SK-N-SH (cell line): ENCODE data around the gene POU6F2. TPM values are rescaled to one million over a fixed set of nuclear protein-coding genes. Genes with fewer than 3 reads are reported as not detected.

Experiments used
- CTCF ChIA-PET: fragments of 300-600, 350-600 bp; formaldehyde crosslinking; extraction: SDS; loops from one replicate; lab custom pipeline; 2021; lab: Yijun Ruan, JAX
- POLR2A ChIA-PET: fragments of 350-600 bp; sonication (Branson Sonifier 250); formaldehyde crosslinking; extraction: SDS; loops from one replicate; lab custom pipeline; 2020; ENCODE audit warnings: antibody characterized with exemption, inconsistent platforms; lab: Yijun Ruan, JAX
- DNase-seq: peaks from one replicate; pipeline ENCODE4 v3.0.0; 2012
- H2AFZ ChIP-seq: fragments of 200-600 bp; sonication (generic); 2 replicates; pipeline ENCODE4 v1.8.1; 2016; ENCODE audit warnings: antibody characterized with exemption, mild to moderate bottlenecking, low read depth
- H3F3A ChIP-seq: fragments of 200-600 bp; sonication (generic); replicated peaks from 2 replicates; pipeline ENCODE3; 2016; ENCODE audit warnings: antibody characterized with exemption, mild to moderate bottlenecking; ENCODE audit not compliant: insufficient read depth
- H3K27ac ChIP-seq, 2 experiments: fragments of 200-500 bp in 1 of 2; fragments of 200-600 bp in 1 of 2; sonication (Bioruptor generic) in 1 of 2; sonication (generic), shearing (Covaris generic) in 1 of 2; 2 replicates each; pipeline versions ENCODE4 v1.5.1 to v1.6.1; 2014 to 2016; ENCODE audit warnings: low read depth in 2 of 2, inconsistent platforms in 1 of 2, low read length in 1 of 2, mild to moderate bottlenecking in 1 of 2, mixed read lengths in 1 of 2
- H3K27me3 ChIP-seq: fragments of 200-600 bp; sonication (generic), shearing (Covaris generic); 2 replicates; pipeline ENCODE4 v1.6.1; 2016; ENCODE audit warnings: mixed run types; ENCODE audit not compliant: insufficient read depth
- H3K36me3 ChIP-seq, 2 experiments: fragments of 200-500 bp in 1 of 2; fragments of 200-600 bp in 1 of 2; sonication (Bioruptor generic) in 1 of 2; sonication (generic) in 1 of 2; replicated peaks in 1 of 2; 2 replicates each; pipeline versions ENCODE3 to v1.5.1; 2014 to 2016; ENCODE audit warnings: low read length in 1 of 2, mild to moderate bottlenecking in 1 of 2; ENCODE audit not compliant: insufficient read depth in 2 of 2, control insufficient read depth in 1 of 2
- H3K4me1 ChIP-seq, 2 experiments: fragments of 200-500 bp in 1 of 2; fragments of 200-600 bp in 1 of 2; sonication (Bioruptor generic) in 1 of 2; sonication (generic), shearing (Covaris generic) in 1 of 2; 2 replicates each; pipeline versions ENCODE4 v1.5.1 to v1.6.1; 2014 to 2016; ENCODE audit warnings: low read depth in 1 of 2, low read length in 1 of 2, mixed run types in 1 of 2; ENCODE audit not compliant: insufficient read depth in 2 of 2, control insufficient read depth in 1 of 2
- H3K4me2 ChIP-seq: fragments of 200-600 bp; sonication (generic), shearing (Covaris generic); 2 replicates; pipeline ENCODE4 v1.6.1; 2017; ENCODE audit warnings: mixed run types
- H3K4me3 ChIP-seq, 2 experiments: fragments of 200-500 bp in 1 of 2; fragments of 200-600 bp in 1 of 2; sonication (Bioruptor generic) in 1 of 2; sonication (generic), shearing (Covaris generic) in 1 of 2; 2 replicates each; pipeline versions ENCODE4 v1.5.1 to v1.8.1; 2014 to 2016; ENCODE audit warnings: low read depth in 2 of 2, inconsistent platforms in 1 of 2, low read length in 1 of 2, mild to moderate bottlenecking in 1 of 2, mixed read lengths in 1 of 2, moderate library complexity in 1 of 2
- H3K79me2 ChIP-seq: fragments of 200-600 bp; sonication (generic); 2 replicates; pipeline ENCODE4 v1.8.1; 2017; ENCODE audit warnings: mild to moderate bottlenecking; ENCODE audit not compliant: insufficient read depth
- H3K9ac ChIP-seq: fragments of 200-600 bp; sonication (generic); 2 replicates; pipeline ENCODE4 v1.6.1; 2017; ENCODE audit warnings: mixed run types
- H3K9me2 ChIP-seq: fragments of 200-600 bp; sonication (generic); 2 replicates; pipeline ENCODE4 v1.6.1; 2017; ENCODE audit warnings: mixed run types
- H3K9me3 ChIP-seq: fragments of 200-600 bp; sonication (generic); 2 replicates; pipeline ENCODE4 v1.6.1; 2017; ENCODE audit warnings: mixed run types, mild to moderate bottlenecking, moderate library complexity
- H4K20me1 ChIP-seq: fragments of 200-600 bp; sonication (generic); 2 replicates; pipeline ENCODE4 v1.6.1; 2017; ENCODE audit warnings: mild to moderate bottlenecking, mixed run types; ENCODE audit not compliant: insufficient read depth
- CHD2 ChIP-seq: fragments of 150-350 bp; IDR thresholded peaks from 2 replicates; pipeline ENCODE4 v1.6.1; 2018; ENCODE audit warnings: low read length; ENCODE audit not compliant: partially characterized antibody
- CTCF ChIP-seq: fragments of 200-600 bp; sonication (generic); IDR thresholded peaks from 2 replicates; pipeline ENCODE4 v1.6.1; 2017; ENCODE audit warnings: antibody characterized with exemption, mild to moderate bottlenecking, moderate library complexity
- ELF1 ChIP-seq: IDR thresholded peaks from 2 replicates; pipeline ENCODE4 v1.4.0; 2012
- EZH2phosphoT487 ChIP-seq: fragments of 200-600 bp; sonication (generic); IDR thresholded peaks from 2 replicates; pipeline ENCODE4 v1.6.1; 2017; ENCODE audit warnings: low read depth, mixed run types, mild to moderate bottlenecking, antibody characterized with exemption, moderate library complexity, borderline replicate concordance
- FOSL2 ChIP-seq: IDR thresholded peaks from 2 replicates; pipeline ENCODE4 v1.4.0; 2012; ENCODE audit warnings: low read depth, mild to moderate bottlenecking, moderate library complexity, borderline replicate concordance
- FOXJ3 ChIP-seq: sonication (generic); formaldehyde crosslinking; IDR thresholded peaks from 2 replicates; pipeline ENCODE4 v1.5.1; 2020; ENCODE audit warnings: mild to moderate bottlenecking, missing genetic modification reagents
- GATA2 ChIP-seq: sonication (generic); formaldehyde crosslinking; IDR thresholded peaks from 2 replicates; pipeline ENCODE4 v1.5.0; 2020; ENCODE audit warnings: mild to moderate bottlenecking, missing genetic modification reagents
- JUND ChIP-seq: IDR thresholded peaks from 2 replicates; pipeline ENCODE4 v1.4.0; 2012
- POLR2AphosphoS5 ChIP-seq: IDR thresholded peaks from 2 replicates; pipeline ENCODE4 v1.6.1; 2012; ENCODE audit warnings: low read depth, low read length
- RAD21 ChIP-seq: IDR thresholded peaks from 2 replicates; pipeline ENCODE4 v1.6.1; 2012; ENCODE audit warnings: mild to moderate bottlenecking, low read length
- RXRA ChIP-seq: IDR thresholded peaks from 2 replicates; pipeline ENCODE4 v1.4.0; 2012; ENCODE audit warnings: low read depth, mild to moderate bottlenecking, borderline replicate concordance
- SMC3 ChIP-seq: IDR thresholded peaks from 2 replicates; pipeline ENCODE4 v1.6.1; 2012; ENCODE audit warnings: low read depth, low read length, improper control_type of control experiment
- TAF1 ChIP-seq: IDR thresholded peaks from 2 replicates; pipeline ENCODE4 v1.6.1; 2012; ENCODE audit warnings: low read depth, mild to moderate bottlenecking, low read length, moderate library complexity, borderline replicate concordance
- YY1 ChIP-seq: IDR thresholded peaks from 2 replicates; pipeline ENCODE4 v1.4.0; 2012; ENCODE audit warnings: low read depth, mild to moderate bottlenecking
- WGBS: methylation state at CpG from one replicate; pipeline ENCODE4 v1.1.6; 2017; ENCODE audit warnings: low lambda C conversion rate; 5-methylcytosine and 5-hydroxymethylcytosine counted together
- polyA plus RNA-seq, 3 experiments: library from polyadenylated mRNA; depleted of rRNA; stranded (reverse); fragments of >200 nt; gene quantifications; 2 replicates each; pipeline ENCODE4 v1.2.3, GENCODE V29; 2012
- TF ChIP-seq, protein P1 (sequence below): fragments of 150-350 bp; IDR thresholded peaks from 2 replicates; pipeline ENCODE4 v1.6.1; 2016; ENCODE audit warnings: mild to moderate bottlenecking, low read depth, low read length
- TF ChIP-seq, protein P2 (sequence below): IDR thresholded peaks from 2 replicates; pipeline ENCODE4 v1.4.0; 2012; ENCODE audit warnings: low read depth, borderline replicate concordance

POU6F2 gene
- polyA plus RNA-seq, 1 of the 3 experiments (the other 2 are of a cell fraction): under 0.01 TPM

- 40% methylated on average over 2 of the region's 2 CpGs for WGBS
These were observed 490.6 kb downstream of the POU6F2 start for GRCh38 chr7:39468261-39468660.

DNA sequence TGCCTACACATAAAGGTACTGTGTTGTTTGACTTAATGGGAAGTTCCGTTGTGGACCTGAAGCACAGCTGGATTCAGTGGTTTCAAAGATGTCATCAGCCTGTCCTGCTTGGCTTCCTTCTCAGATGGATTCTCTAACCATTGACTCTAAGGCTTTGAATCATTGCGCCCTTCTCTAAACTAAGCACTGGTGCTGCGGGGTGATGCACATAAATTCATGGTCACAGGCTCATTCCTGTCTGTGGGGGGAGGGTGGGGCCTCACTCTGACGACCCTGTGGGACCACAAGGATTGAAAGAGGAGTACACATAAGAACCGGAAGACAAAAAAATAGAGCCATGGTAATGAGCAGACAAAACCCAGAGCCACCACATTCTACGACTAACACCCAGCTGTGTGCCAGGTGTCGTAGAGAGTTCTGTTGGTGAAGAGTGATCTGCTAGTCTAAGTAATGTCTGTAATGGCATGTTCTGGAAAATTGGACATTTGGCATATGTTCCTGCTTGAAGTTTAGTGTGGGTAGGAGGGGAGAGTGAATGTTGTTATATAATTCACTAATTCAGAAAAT is 491.2 kb downstream of the POU6F2 start:
- H3K4me2 ChIP-seq: no peak overlapping the region
- 34% methylated on average over 7 of the region's 7 CpGs for WGBS
- no peaks in the 10 kb centered on the region for H3K79me2 ChIP-seq
- no peak overlapping the region for H3K4me3 ChIP-seq
- no peaks in the 10 kb centered on the region; the same call in 1 of the 2 replicates for H3K27me3 ChIP-seq
- H3K36me3 ChIP-seq: no peaks in the 10 kb centered on the region
- no peaks in the 10 kb centered on the region; a peak in 1 of 4 replicates for H3K4me1 ChIP-seq
- ChIA-PET CTCF (interaction anchor here (0.6 to 1.9 kb wide), 6 partner anchors 8 to 672 kb away, joined by 3 to 9 read pairs (median 3); no protein-coding TSS in a partner anchor), POLR2A (no interaction called here)
- H3K9me3 ChIP-seq: no peaks in the 10 kb centered on the region
- no peak for DNase-seq
- no peak overlapping the region for H3K27ac ChIP-seq
- TF ChIP-seq TAF1 (no peak), CHD2 (no peak), RXRA (no peak), SMC3 (no peak), POLR2AphosphoS5 (no peak), GATA2 (CRISPR knock-in tag) (no peak), ELF1 (no peak)
- TF ChIP-seq, protein P1, sequence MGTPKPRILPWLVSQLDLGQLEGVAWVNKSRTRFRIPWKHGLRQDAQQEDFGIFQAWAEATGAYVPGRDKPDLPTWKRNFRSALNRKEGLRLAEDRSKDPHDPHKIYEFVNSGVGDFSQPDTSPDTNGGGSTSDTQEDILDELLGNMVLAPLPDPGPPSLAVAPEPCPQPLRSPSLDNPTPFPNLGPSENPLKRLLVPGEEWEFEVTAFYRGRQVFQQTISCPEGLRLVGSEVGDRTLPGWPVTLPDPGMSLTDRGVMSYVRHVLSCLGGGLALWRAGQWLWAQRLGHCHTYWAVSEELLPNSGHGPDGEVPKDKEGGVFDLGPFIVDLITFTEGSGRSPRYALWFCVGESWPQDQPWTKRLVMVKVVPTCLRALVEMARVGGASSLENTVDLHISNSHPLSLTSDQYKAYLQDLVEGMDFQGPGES: no peak
- TF ChIP-seq, protein P2, sequence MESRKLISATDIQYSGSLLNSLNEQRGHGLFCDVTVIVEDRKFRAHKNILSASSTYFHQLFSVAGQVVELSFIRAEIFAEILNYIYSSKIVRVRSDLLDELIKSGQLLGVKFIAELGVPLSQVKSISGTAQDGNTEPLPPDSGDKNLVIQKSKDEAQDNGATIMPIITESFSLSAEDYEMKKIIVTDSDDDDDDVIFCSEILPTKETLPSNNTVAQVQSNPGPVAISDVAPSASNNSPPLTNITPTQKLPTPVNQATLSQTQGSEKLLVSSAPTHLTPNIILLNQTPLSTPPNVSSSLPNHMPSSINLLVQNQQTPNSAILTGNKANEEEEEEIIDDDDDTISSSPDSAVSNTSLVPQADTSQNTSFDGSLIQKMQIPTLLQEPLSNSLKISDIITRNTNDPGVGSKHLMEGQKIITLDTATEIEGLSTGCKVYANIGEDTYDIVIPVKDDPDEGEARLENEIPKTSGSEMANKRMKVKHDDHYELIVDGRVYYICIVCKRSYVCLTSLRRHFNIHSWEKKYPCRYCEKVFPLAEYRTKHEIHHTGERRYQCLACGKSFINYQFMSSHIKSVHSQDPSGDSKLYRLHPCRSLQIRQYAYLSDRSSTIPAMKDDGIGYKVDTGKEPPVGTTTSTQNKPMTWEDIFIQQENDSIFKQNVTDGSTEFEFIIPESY: no peak
- no peak overlapping the region for H3K9ac ChIP-seq
- no peak overlapping the region for H2AFZ ChIP-seq
- H3K9me2 ChIP-seq: no peaks in the 10 kb centered on the region
- no peaks in the 10 kb centered on the region for H3F3A ChIP-seq
- H4K20me1 ChIP-seq: no peaks in the 10 kb centered on the region

More at GRCh38 chr7:39468261-39468660, 490.6 kb downstream of the POU6F2 start:
- H3K36me3 ChIP-seq: no peaks in the 10 kb centered on the region
- no peaks in the 10 kb centered on the region for H3K79me2 ChIP-seq
- no peaks in the 10 kb centered on the region for H4K20me1 ChIP-seq
- H3F3A ChIP-seq: no peaks in the 10 kb centered on the region
- ChIA-PET POLR2A (no interaction called here), CTCF (interaction anchor here (0.6 to 1.9 kb wide), 6 partner anchors 9 to 671 kb away, joined by 3 to 9 read pairs (median 3); no protein-coding TSS in a partner anchor)
- H3K4me1 ChIP-seq: no peaks in the 10 kb centered on the region; a peak in 1 of 4 replicates
- no peak for DNase-seq
- no peak overlapping the region for H3K27ac ChIP-seq
- no peaks in the 10 kb centered on the region for H3K9me2 ChIP-seq
- TF ChIP-seq CTCF: no peak
- no peak for TF ChIP-seq EZH2phosphoT487
- no peak for TF ChIP-seq JUND
- no peak for TF ChIP-seq FOSL2
- TF ChIP-seq FOXJ3: no peak
- TF ChIP-seq RAD21: no peak
- TF ChIP-seq YY1: no peak
- H3K4me3 ChIP-seq: no peak overlapping the region
- H3K9ac ChIP-seq: no peak overlapping the region
- no peaks in the 10 kb centered on the region for H3K9me3 ChIP-seq
- H2AFZ ChIP-seq: no peak overlapping the region
- no peaks in the 10 kb centered on the region; the same call in 1 of the 2 replicates for H3K27me3 ChIP-seq
- no peak overlapping the region for H3K4me2 ChIP-seq
